GM12865 (cell line): ENCODE data around the gene GSTA2.

Experiments
- DNase-seq: peaks from one replicate; pipeline ENCODE4 v3.0.0; 2010; ENCODE audit warnings: low read depth
- H3K4me3 ChIP-seq: 2 replicates; pipeline ENCODE4 v1.5.1; 2011; ENCODE audit warnings: mild to moderate bottlenecking, low read depth, low read length, control low read depth
- TF ChIP-seq, protein P1 (sequence below): IDR thresholded peaks from 2 replicates; pipeline ENCODE4 v1.5.1; 2011; ENCODE audit warnings: low read length, control low read depth, low read depth, inconsistent platforms; ENCODE audit not compliant: insufficient read depth; ENCODE audit errors: missing control alignments

The GSTA2 gene

DNA sequence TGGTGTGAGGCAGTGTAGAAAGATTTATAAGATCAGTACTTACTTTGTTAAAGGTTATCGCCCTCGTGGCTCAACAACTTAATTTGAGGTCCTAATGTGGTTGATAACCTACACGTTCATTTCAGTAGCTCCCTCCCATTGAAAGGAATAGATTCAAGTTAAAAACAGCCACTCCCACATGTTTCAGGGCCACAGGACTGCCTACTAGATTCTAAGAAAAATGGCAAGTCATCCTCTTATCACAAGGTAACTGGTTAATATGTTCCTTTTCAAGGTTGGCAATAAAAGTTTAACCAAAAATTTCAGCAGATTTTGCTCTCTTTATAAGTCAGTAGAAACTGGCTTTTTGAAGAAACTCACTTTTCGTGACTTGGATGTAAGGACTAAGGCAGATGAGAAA is 17.1 kb downstream of the GSTA2 start:
- TF ChIP-seq, protein P1, sequence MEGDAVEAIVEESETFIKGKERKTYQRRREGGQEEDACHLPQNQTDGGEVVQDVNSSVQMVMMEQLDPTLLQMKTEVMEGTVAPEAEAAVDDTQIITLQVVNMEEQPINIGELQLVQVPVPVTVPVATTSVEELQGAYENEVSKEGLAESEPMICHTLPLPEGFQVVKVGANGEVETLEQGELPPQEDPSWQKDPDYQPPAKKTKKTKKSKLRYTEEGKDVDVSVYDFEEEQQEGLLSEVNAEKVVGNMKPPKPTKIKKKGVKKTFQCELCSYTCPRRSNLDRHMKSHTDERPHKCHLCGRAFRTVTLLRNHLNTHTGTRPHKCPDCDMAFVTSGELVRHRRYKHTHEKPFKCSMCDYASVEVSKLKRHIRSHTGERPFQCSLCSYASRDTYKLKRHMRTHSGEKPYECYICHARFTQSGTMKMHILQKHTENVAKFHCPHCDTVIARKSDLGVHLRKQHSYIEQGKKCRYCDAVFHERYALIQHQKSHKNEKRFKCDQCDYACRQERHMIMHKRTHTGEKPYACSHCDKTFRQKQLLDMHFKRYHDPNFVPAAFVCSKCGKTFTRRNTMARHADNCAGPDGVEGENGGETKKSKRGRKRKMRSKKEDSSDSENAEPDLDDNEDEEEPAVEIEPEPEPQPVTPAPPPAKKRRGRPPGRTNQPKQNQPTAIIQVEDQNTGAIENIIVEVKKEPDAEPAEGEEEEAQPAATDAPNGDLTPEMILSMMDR, result no peak

DNA sequence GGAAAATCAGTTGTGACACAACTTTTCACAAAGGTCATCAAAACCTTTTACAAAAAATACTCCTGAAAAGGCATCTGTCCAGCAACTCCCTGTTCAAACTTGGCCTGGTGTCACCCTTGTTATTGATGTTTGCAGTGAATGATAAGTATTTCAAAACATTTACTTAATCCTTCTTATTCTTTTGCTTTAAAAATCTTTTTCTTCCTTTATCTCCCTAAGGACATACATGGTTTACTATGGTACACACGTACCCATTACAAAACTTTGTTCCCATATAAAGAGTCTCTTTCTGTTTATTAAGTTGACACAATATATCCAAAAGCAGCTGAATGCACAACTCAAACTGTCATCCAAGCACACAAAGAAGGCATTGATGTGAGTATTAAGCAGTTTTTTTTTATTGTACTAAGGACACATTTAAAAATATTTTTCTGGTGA is 17.5 kb downstream of the GSTA2 start:
- DNase-seq, result no peak
- TF ChIP-seq, protein P1, result no peak
- H3K4me3 ChIP-seq, result no peak overlapping the region

More for the DNA sequence above, 17.1 kb downstream of the GSTA2 start:
- H3K4me3 ChIP-seq, result no peak overlapping the region
- DNase-seq, result no peak

DNA sequence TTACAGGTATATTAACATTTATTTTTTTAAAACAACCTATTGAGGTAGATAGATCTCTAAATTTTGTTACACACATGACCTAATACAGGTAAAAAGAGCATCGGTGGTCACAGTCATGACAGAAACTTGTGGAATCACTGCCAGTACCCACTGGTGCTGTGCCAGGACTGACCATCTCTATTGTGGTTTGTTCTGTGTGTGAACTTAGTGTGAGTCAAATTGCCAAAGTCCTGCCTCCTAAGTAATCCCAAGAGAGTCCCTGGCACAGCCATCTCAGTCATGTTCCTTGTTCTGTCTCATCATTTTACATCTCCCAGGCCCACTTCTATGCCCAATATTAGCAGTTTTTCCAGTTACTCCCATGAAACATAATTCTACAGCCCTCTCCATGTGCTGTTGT is 21.4 kb downstream of the GSTA2 start:
- H3K4me3 ChIP-seq, result no peak overlapping the region
- no peak for DNase-seq
- TF ChIP-seq, protein P1, result no peak

DNA sequence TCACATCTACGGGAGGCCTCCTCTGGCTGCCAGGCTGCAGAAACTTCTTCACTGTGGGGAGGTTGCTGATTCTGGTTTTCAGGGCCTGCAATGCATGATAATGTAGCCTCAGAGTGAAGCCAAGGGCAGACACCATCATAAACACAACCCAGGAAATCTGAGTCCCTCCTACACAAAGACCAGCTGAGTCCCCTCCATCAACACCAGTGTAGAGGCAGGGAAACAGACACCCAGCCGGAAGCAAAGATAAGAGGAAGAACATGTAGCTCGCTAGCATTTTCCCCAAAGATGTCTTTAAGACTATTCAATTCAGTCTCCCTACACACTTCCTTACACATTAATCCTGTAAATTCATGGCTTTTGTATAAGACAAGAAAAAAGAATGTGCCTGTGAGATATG is 23.6 kb downstream of the GSTA2 start:
- DNase-seq, result no peak
- TF ChIP-seq, protein P1, result no peak
- no peak overlapping the region for H3K4me3 ChIP-seq

DNA sequence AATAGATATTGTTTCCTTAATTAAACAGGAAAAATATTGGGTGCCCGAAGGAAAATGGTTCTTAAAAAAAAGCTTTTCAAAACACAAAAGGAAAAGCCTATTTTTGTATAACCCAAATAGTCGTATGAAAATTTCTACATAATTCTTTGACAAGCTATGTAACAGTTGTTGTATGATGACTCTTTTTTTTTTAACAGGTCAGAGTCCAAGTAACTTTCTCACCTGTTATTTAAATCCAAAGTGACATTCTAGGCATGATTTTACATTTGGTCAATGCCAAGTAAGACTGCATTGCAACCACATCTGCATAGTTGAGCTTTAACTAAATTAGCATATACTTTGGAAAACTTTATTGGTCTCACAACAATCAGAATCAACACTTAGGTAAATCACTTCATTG is 24.1 kb downstream of the GSTA2 start:
- DNase-seq, result no peak
- no peak overlapping the region for H3K4me3 ChIP-seq
- TF ChIP-seq, protein P1, result no peak

DNA sequence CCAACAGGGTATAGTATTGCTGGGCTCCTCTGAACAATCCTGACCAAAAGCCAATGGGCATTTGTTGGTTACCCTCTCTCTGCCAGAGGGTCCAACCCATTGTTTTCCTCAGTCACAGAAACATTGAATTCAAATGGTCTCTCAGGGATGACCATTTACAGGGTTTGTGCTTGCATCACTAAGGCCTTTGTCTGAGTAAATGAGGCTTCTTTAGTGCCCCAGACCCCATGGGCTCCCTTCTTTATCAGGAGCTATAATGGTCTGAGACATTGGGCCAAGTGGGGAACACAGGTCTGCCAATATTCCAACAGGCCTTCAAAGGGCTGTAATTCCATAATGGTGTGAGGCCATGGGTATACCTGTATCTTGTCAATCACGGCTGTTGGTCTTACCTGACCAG is 27.1 kb downstream of the GSTA2 start:
- TF ChIP-seq, protein P1, result no peak
- DNase-seq, result no peak
- no peak overlapping the region for H3K4me3 ChIP-seq

DNA sequence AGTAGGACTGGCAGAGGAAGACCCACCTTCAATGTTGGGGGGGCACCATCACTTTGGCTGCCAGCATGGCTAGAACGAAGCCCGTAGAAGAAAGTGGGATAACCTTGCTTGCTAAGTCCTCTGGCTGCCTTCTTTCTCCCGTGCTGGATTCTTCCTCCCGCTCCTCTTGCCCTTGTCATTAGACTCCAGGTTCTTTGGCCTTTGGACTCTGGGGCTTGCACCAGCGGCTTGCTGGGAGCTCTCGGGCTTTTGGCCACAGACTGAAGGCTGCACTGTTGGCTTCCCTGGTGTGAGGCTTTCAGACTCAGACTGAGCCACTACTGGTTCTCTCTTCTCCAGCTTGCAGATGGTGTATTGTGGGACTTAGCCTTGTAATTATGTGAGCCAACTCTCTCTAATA is 28.2 kb downstream of the GSTA2 start:
- H3K4me3 ChIP-seq, result no peak overlapping the region
- TF ChIP-seq, protein P1, result no peak
- no peak for DNase-seq
